WI38 (cell line): ENCODE results near the gene AGAP1.

Experiments used
- H3K4me3 ChIP-seq: 2 replicates; pipeline ENCODE4 v1.5.1; 2011; ENCODE audit warnings: low read depth, mild to moderate bottlenecking, control low read depth, low read length
- CTCF ChIP-seq: IDR thresholded peaks from 2 replicates; pipeline ENCODE4 v1.5.1; 2012; ENCODE audit warnings: low read depth, mild to moderate bottlenecking, control low read depth, low read length

AGAP1 gene

GRCh38 chr2:235922839-235923238, 429.0 kb downstream of the AGAP1 start:
- no peak overlapping the region for H3K4me3 ChIP-seq
- no peak for TF ChIP-seq CTCF

- H3K4me3 ChIP-seq = no peak overlapping the region
- TF ChIP-seq CTCF = no peak
Measured at GRCh38 chr2:235923859-235924674, 430.2 kb downstream of the AGAP1 start.

GRCh38 chr2:235924675-235925063, 430.8 kb downstream of the AGAP1 start:
- no peak overlapping the region for H3K4me3 ChIP-seq
- no peak for TF ChIP-seq CTCF

- TF ChIP-seq CTCF = no peak
- H3K4me3 ChIP-seq = no peak overlapping the region
Measured at GRCh38 chr2:235925250-235925919, 431.5 kb downstream of the AGAP1 start.

GRCh38 chr2:235926229-235926628, 432.4 kb downstream of the AGAP1 start:
- no peak for TF ChIP-seq CTCF

GRCh38 chr2:235928751-235929370, 435.0 kb downstream of the AGAP1 start:
- no peak overlapping the region for H3K4me3 ChIP-seq
- no peak for TF ChIP-seq CTCF

More at GRCh38 chr2:235926229-235926628, 432.4 kb downstream of the AGAP1 start:
- no peak overlapping the region for H3K4me3 ChIP-seq

- no peak overlapping the region for H3K4me3 ChIP-seq
- TF ChIP-seq CTCF = no peak
Measured at GRCh38 chr2:235930701-235931100, 436.9 kb downstream of the AGAP1 start.
